Measurements from ENCODE around the gene TXNDC11.
A peak's percentile ranks its signal among the peaks of the same experiment; 100 is the strongest.

The TXNDC11 gene

DNA sequence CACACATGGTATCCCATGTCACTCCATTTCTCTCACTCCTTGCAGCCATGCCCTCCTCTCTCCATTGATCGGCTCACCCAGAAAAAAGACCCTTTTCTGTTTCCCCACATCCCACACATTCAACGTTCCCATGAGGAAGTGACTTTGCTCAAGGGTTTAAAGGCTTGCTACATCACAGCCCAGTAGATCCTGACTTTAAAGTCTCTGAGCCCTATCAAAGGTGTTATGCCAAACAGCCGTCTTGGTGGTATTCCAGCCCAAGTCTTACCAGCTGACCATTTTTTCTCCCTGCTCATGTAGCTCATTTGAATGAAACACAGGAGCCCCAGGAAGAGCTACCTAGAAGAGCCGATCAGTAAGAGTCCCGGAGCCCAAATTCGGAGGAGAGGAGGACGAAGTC, 7.4 kb upstream of the TXNDC11 start:
- no peak for DNase-seq (ENCODE audit: low read depth in 3 of 3)

DNA sequence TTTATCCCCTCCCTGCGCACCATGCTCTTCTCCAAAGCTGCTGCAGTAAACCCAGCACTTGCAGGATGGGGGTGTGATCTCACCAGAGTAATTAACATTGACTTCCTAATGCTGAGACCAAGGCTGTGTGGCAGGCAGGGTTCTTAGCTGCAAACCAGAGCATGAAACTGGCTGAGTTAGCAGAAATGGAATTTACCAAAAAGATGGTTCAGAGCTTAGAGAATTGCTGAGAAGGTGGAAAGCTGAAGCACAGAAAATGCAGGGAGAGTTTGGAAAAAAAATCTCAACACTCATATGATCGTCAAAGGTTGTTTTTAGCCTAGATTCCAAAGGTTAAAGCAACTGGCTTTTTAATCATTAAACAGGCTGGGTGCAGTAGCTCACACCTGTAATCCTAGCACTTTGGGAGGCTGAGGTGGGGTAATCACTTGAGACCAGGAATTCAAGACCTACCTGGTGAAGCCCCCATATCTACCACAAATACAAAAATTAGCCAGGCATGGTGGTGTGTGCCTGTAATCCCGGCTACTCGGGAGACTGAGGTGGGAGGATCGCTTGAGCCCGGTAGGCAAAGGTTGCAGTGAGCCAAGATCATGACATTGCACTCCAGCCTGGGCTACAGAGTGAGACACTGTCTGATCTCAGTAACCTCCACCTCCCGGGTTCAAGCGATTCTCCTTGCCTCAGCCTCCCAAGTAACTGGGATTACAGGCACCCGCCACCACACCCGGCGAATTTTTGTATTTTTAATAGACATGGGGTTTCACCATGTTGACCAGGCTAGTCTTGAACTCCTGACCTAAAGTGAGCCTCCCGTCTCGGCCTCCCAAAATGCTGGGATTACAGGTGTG, 6.0 kb upstream of the TXNDC11 start:
- no peak for DNase-seq (ENCODE audit: low read depth in 3 of 3)

DNA sequence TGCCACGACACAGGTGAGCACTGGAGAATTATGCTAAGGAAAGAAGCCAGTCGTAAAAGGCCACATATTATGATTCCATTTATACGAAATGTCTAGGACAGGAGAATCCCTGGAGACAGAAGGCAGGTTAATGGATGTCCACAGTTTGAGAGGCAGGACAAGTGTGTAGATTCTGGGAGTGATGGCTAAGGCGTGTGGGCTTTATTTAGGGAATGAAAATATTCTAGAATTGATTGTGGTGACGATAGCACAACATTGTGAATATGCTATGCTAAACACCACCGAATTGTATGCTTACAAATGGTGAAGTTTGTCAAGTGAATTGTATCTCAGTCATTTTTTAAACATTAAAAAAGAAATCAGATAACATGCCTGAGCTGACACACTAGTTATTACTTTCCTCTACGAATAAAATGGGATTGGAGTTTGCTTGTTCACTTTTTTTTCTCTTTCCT, 5.3 kb upstream of the TXNDC11 start:
- no peak for DNase-seq (ENCODE audit: low read depth in 3 of 3)

DNA sequence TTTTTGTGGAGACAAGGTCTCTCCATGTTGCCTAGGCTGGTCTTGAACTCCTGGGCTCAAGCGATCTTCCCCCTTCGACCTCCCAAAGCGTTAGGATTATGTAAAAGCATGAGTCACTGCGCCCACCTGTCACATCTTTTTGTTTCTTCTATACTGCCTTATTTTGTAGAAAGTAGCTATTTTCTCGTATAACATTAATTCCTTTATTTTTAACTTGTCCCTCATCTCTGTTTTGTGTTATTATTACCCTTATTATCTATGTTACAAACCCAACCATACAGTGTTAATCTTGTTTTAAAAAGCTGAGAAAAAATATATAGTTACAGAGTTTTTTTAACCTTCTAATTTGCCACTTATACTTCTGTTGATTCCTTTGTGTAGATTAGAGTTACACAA, 1.4 kb upstream of the TXNDC11 start:
- DNase-seq (ENCODE audit: low read depth in 3 of 3) = no peak

DNA sequence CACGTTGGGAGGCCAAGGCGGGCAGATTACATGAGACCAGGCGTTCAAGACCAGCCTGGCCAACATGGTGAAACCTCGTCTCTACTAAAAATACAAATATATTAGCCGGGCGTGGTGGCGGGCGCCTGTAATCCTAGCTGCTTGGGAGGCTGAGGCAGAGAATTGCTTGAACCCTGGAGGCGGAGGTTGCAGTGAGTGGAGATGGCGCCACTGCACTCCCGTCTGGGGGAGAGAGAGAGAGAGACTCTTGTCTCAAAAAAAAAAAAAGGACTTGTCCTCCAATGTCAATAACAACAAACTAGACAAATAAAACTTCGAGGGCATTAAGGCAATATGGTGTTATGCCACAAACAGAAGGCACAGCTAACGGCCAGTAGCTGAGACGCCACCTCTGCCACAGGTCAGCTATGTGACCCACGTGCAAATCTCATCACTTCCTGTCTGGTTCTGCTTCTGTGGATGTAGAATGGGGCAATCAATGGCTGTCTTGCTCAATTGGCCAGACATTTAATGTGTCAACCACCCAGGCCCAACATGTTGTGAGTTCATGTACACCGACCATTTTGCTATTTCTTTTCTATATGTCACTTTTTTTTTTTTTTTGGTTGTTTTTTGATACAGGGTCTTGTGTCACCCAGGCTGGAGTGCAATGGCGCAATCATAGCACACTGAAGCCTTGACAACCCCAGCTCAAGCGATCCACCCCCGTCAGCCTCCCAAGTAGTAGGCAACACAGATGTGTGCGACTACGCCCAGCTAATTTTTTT, 834 bp upstream of the TXNDC11 start:
- no peak for DNase-seq (ENCODE audit: low read depth in 3 of 3)

DNA sequence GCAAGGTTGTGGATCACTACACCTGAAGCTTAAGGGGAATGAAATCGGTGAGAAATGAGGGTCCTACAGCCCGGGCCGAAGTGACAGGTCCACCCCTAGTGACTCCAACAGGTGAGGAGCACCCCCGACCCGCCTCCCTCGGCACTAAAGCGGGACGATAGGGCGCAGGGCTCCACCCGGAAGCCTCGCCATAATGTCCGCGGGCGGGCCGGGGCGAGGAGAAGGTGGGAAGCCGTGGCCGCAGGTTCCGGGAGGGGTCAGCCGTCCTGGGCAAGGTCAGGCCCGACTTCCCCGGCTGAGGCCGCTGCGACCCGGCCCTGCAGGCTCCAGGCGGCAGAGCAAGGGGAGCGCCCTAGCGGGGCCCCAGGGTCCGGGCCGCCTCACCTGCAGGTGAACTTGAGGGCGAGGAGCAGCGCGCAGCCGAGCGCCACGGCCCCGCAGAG, 543 bp downstream of the TXNDC11 start:
- peak in 2 of 3 experiments; percentile 13 to 23 for DNase-seq (ENCODE audit: low read depth in 3 of 3)

DNA sequence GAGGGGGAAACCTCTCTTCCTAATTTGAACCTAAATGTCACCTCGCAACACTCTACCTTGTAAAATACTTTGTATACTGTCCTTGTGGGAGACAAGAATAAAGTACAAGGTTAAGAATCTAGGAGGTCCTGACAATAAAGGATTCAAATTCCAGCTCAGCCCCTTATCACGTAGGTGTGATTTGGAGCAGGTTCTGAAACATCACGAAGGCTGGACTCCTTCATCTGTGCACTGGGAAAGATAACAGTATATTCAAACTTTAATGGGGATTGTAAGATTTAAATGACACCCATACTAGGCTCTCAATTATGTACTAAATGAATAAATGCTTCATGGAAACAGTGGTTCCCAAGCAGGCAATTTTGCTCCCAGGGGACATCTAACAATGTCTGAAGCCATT, 2.1 kb downstream of the TXNDC11 start:
- no peak for DNase-seq (ENCODE audit: low read depth in 3 of 3)

DNA sequence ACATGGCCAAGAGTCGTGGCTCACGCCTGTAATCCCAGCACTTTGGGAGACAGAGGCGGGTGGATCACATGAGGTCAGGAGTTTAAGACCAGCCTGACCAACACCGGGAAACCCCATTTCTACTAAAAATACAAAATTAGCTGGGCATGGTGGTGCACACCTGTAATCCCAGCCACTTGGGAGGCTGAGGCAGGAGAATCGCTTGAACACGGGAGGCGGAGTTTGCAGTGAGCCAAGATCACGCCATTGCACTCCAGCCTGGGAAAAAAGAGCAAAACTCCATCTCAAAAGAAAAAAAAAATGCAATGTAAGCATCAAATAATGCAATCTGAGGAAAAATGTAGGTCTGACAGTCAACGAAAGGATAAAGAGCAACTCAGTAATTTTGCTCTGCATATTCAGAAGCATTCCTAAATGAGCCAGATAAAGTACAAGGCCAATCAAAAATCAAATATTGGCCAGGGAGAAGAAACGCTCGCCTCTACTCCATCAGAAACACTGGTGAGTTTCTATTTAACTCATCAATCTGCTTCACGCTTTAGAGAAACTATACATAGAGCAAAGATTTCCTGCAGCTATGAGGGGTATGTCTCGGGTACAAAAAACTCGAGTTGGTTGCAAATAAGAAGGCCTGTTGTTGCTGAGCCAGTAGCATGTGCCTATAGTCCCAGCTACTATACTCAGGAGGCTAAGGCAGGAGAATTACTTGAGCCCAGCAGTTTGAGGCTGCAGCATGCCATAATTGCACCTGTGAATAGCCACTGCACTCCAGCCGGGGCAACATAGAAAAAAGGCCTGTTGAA, 3.7 kb downstream of the TXNDC11 start:
- no peak for DNase-seq (ENCODE audit: low read depth in 3 of 3)

DNA sequence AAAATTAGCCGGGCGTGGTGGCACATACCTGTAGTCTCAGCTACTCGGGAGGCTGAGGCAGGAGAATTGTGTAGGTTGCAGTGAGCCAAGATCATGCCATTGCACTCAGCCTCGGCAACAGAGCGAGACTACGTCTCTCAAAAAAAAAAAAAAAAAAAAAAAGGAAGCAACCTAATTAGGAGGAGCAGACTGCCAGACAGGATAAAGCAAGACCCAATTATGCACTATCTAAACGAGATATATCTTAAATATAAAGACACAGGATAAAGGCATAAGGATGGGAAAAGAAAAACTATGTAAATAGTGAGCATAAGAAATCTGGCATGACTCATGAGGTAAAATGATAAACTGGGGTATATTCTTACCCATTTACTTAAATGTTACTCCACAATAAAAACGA, 4.9 kb downstream of the TXNDC11 start:
- DNase-seq (ENCODE audit: low read depth in 3 of 3) = no peak

DNA sequence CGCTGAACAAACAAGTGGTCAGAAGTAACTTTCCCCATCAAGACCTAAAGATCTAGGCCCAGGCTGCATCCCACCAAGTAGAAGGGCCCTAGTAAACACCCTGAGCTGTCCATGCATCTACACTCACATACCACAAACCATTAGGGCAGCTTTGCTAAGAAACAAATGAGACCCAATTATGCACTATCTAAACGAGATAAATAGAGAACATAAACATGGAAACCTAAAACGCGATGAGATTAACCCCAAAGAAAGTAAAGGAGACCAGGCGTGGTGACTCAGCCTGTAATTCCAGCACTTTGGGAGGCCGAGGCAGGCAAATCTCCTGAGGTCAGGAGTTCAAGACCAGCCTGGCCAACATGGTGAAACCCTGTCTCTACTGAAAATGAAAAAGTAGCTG, 5.8 kb downstream of the TXNDC11 start:
- DNase-seq (ENCODE audit: low read depth in 3 of 3) = no peak

DNA sequence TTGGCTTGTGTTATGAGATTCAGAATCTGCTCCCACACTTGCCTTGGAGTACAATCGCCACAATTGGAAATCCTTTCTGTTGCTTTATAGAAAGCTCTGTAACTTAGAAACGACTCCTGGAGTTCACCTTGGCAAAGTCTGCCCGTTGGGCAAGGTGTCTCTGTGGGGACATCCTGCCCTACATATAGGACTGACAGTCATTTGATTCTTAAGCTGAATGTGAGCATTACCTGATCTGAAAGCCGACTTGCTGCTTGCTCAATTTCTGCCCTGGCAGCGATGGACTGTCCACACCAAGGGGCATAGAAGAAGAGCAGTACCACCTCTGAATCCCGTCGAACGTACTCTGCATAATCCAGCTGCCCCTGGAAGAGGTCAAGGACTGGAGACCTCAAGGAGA, 6.9 kb downstream of the TXNDC11 start:
- DNase-seq (ENCODE audit: low read depth in 3 of 3) = no peak

DNA sequence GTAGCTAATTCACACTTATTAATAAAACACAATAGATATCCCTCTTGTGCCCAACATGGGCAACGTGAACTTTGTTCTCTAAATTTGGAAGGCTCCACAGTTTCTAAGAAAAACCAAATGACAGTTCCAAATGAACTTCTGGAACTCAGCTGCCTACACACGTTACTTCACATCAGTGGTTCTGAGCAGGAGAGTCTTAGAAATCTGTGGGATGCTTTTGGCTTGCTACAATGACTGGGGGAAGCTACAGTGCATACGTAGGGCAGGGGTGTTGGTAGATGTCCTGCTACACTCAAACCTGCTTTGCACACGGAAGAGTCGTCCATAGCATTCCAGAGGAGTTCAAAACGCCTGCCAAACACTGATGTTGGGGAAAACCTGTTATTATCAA, 8.0 kb downstream of the TXNDC11 start:
- no peak for DNase-seq (ENCODE audit: low read depth in 3 of 3)

DNA sequence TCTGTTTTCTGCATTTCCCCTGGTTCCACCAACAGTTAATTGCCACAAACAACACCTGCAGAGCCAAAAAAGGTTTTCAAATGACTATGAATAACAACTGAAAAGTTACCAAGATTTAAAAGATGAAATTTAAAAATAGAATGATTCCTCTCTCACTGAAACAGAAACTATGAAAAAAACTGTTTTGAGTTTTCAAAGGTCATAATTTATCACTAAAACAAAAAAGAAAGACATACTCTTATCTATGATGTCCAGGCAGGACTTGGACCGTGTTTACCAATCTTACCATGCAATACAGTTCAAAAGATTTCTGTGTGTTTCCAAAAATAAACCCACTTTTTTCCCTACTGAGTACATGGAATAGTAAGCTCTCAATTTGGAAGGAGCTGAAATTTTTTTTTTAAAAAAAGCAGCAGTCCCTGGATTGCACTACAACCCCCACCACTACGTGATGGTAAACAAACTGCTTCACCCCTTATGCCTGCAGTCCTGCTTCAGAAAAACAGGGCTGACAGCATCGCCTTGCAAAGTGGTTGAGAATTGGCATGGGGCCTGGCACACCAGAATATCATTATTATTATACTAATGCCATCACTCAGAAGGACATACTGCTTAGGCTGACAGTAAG, 8.5 kb downstream of the TXNDC11 start:
- no peak for DNase-seq (ENCODE audit: low read depth in 3 of 3)

DNA sequence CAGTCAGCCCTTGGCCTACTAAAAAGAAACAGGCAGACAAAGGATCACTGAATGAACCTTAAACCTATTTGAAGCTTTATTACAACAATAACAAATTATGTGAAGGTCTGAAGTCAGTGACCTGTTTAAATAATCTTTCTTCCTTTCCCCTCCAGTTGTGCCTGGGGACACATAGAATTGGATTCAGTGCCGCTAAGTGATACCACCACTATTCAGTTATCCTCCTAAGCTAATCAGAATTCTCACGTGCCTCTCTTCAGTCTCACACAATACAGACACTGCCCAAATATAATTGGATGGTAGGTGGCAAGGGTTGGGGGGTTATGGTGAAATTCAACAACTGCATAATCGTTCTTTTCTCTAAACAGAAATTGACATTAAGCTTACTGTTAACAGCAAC, 11.4 kb downstream of the TXNDC11 start:
- no peak for DNase-seq (ENCODE audit: low read depth in 3 of 3)

DNA sequence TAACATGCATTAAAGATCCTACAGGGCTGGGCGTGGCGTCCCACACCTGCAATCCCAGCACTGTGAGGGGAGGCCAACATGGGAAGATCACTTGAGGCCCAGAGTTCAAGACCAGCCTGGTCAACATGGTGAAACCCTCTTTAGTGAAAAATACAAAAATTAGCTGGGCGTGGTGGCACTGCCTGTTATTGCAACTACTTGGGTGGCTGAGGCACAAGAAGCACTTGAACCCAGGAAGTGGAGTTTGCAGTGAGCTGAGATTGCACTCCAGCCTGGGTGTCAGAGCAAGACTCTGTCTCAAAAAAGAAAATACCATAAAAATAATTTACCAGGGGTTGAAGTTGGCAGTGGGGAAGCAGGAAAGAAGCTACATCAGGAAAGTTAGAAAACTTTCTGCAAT, 12.9 kb downstream of the TXNDC11 start:
- DNase-seq (ENCODE audit: low read depth in 3 of 3) = no peak

DNA sequence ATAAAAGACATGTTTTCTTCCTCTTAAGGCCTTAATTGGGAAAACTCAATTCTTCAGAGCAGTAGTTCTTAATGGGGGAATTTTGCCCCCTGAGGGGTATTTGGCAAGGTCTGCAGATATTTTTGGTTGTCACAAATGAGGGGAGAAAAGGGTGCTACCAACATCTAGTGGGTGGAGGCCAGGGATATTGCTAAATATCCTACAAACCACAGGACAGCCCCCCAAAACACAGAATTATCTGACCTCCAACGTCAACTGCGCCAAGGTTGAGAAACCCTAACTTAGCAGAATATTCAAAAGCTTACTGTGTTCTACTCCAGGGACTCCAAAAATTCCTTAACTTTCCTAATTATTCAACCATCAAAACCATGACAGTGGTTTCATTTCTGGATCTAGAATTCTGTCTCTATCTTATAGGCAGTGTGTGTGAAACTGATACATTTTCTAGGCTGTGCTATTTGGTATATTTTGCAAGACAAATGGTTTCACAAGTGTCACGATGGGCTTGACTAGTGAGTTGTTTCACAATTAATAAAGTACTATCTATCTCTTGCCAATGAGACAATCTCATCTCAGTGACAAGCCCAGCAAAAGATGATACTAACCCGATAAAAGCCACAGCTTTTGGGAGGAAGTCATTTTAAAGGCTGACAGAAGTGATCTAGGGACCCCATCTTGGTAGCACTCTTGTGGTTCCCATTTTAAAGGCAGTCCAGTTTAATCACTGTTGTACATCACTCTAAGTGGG, 14.7 kb downstream of the TXNDC11 start:
- DNase-seq (ENCODE audit: low read depth in 3 of 3) = no peak

DNA sequence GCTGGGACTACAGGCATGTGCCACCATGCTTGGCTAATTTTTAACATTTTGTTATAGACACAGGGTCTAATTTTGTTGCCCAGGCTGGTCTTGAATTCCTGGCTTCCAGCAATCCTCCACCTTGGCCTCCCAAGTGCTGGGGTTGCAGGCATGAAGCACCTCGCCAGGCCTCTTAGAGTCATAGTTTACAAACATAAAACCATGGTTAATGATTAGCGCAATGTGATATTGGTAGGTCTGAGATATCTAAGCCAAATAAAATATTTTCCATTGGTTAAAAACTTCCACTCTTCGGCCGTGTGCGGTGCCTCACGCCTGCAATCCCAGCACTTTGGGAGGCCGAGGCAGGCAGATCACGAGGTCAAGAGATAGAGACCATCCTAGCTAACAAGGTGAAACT, 16.6 kb downstream of the TXNDC11 start:
- DNase-seq (ENCODE audit: low read depth in 3 of 3) = no peak

DNA sequence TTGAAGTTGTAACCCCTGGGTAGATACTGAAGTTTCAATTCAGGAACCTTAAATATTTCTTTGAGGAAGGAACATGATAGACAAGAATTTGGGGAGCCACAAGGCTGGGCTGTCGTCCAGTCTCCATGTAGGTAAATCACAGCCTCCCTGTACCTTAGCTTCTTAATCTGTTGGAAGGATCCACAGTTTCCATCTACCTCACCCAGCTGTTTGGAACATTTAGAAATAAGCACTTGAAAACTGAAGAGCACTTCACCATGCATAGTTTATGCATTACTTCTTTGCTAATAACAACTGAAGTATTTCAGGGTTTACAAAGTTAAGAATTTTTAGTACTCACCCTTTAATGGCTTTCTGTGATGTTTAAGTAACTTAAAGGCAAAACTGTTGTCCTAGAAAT, 17.2 kb downstream of the TXNDC11 start:
- DNase-seq (ENCODE audit: low read depth in 3 of 3) = no peak

DNA sequence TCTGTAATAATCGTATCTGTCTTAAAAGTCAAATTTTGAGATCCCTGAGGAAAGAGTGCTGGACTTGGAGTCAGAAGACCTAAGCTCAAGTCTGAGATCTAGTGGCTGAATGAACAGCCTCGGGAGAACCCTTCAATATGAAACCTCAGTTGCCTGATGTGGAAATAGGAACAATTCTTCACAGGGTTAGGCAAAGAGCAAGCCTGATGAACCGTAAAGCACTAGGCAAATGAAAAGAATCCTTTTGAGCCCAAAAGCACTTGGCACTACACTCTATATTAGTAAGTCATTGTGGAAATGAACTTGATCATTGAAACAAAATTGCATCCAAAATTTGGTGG, 20.2 kb downstream of the TXNDC11 start:
- no peak for DNase-seq (ENCODE audit: low read depth in 3 of 3)

DNA sequence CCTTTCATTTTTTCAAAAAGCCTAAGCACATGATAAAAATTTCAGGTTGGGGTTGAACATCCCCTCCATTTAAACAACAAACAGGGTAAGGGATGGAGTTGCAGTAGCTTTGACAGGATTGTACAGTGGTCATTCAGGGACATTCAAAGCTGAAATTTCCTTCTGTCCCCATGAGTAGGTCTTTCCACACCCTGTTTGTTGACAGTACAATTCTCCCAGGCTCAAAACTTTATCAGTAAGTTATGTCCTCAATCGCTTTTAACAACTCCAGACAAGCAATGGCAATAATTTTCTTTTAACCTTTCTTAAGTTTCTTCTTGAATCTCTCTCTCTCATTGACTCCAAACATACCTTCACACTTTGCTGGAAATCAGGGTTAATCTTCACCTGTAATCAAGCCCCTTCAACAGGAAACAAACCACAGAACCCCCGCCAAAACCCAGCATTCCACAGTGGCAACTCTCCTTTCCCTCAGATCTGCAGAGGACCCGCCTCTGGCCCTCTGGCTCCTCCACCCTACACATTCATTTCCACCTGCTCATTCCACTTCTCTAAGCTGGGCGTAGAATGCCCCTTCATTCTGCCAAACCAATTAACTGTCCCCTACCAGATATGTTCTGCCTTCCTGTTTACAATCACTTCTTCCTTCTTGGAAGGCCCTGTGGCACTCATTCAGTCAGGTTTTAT, 20.7 kb downstream of the TXNDC11 start:
- DNase-seq (ENCODE audit: low read depth in 3 of 3) = no peak

DNA sequence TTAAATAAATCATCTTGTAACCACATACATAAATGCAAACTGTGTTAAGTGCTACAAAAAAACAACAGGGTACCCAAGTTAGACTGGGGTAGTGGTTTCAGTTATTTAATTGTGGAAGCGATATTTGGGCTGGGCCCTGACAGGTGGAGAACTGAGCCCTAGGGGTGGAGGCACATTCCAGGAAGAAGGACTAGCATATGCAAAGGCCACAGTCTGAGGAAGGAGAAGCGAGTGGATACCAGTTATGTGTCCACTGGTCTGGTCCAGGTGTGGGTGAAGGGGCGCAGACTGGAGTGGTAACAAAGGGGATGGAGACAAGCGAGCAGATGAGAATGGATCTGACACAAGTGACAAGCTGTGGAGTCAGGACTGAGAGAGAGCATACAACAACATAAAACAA, 22.9 kb downstream of the TXNDC11 start:
- DNase-seq (ENCODE audit: low read depth in 3 of 3) = no peak
